ENCODE measurements around the gene ANK2.
"Not testable (repeated sequence)": the region's sequence is repeated elsewhere in the genome, so short reads cannot be mapped to it uniquely, and the experiment has no call there.

Gene ANK2

GRCh38 chr4:113183032-113183605 lies 133.7 kb downstream of the ANK2 start:
- DNase-seq (ENCODE audit: insufficient read length, low spot score) (no peak), FAIRE-seq (no peak)

GRCh38 chr4:113186220-113186619 lies 136.8 kb downstream of the ANK2 start:
- FAIRE-seq; DNase-seq (ENCODE audit: insufficient read length, low spot score): not testable (repeated sequence)

DNA sequence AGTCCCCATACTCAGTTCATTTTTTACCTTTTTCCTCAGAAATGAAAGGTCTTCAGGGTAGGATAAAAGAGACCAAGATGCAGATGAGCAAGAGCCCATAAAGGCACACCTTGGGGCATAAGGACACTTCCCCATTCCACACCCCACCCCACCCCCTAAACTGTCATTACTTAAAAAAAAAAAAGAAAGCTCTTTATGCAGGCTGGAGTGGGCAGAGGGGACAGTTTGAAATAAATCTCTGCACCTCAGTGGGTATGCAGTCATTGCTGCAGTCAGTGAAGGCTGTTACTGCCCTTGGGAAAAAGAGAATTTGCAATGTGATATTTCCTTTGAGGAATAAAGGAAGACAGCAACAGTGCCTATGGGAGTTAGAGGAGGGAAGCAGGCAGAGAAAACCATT lies 137.5 kb downstream of the ANK2 start:
- FAIRE-seq (no peak), DNase-seq (ENCODE audit: insufficient read length, low spot score) (no peak)

- no peak for DNase-seq (ENCODE audit: insufficient read length, low spot score)
- no peak for FAIRE-seq
These were observed 137.9 kb downstream of the ANK2 start for GRCh38 chr4:113187358-113187757.

DNA sequence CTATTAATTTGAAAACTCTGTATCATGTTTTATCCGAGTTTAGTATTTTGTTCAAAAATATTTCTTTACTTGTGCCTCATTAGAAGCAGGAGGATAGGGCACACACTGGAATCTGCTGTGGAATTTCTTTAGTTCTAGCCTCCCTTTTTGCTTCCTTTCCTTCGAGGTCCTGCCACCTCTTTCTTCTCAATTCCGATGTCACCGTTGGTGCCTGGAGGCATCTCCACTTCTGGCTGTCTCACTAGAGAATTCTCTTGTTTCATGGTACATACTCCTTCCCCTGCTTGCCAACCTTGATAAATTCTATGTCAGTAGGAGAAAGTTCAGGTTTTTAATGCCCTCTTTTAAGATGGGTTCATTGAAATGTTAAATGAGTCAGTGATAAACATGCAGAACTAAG lies 140.1 kb downstream of the ANK2 start:
- DNase-seq (ENCODE audit: insufficient read length, low spot score) (no peak), FAIRE-seq (no peak)

DNA sequence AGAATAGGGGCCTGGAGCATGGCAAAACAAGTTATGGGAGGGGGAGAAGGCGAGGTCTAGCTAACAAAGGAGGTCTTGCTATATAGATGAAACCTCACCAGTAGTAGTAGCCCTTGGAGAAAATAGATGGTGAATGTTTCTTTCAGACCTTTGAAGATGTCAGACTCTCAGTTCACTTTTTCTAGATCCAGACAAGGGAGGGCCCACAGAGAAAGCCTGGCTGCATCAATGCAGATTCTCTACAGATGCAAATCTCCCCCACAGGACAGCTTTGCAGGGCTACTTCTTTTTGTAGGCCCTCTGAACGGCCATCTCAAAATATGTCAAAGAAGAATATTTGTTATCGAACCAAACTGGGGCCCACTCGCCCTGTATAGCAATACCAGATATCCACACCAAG lies 159.7 kb downstream of the ANK2 start:
- no peak for DNase-seq (ENCODE audit: insufficient read length, low spot score)
- FAIRE-seq, result no peak

DNA sequence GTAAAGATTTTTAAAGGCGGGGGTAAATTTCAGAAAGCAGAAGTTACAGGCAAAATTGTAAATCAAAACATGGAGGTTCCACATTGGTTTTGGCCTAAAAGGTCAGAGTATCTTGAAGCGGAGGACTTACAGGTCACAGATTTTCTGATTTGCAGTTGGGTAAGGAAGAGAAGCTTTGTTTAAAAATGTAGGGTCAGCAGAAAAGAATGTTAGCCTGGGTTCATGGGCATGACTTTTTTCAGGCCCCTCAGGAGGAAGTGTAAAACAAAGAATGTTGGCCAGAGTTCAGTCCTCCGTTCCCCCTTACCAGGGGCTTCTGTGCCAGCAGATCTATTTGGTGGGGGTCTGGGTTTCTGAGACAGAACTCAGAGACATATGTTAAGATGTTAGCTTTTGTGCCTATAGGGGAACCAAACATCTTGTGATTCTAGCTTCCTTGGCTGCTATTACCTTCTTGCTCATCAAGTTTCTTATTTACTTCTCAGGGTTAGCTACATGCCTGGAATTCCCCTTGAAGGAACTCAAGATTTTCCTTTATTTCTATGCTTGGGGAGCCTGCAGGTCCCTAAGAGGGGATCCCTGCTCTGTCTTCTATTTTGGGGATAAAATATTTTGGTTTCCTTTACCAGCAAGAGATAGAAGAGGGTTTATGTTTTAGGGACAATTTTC lies 160.3 kb downstream of the ANK2 start:
- no peak for FAIRE-seq
- DNase-seq (ENCODE audit: insufficient read length, low spot score), result no peak

GRCh38 chr4:113212613-113213012 lies 163.2 kb downstream of the ANK2 start:
- DNase-seq (ENCODE audit: insufficient read length, low spot score), result no peak
- FAIRE-seq, result no peak

- no peak for DNase-seq (ENCODE audit: insufficient read length, low spot score)
- no peak for FAIRE-seq
These were observed 172.5 kb downstream of the ANK2 start for GRCh38 chr4:113221990-113222389.

DNA sequence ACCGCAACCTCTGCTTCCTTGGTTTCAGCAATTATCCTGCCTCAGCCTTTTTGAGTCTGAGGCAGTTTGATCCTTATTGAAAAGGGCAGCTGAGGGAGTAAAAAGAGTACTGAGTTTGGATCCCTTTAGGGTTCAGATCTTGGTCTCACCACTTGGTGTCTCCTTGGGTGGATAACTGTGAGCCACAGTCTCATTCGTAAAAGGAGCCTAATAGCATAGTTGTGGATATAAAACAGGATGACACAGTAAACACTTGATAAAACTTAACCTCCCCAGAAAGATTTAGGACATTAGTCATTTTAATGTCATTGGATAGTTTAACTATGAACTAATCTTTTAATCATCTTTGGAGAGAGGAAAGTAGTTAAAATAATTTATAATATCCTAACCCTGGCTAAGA lies 173.0 kb downstream of the ANK2 start:
- peak; percentile 2 for DNase-seq (ENCODE audit: insufficient read length, low spot score)
- no peak for FAIRE-seq

- no peak for DNase-seq (ENCODE audit: insufficient read length, low spot score)
- no peak for FAIRE-seq
These were observed 173.5 kb downstream of the ANK2 start for GRCh38 chr4:113223001-113223400.

DNA sequence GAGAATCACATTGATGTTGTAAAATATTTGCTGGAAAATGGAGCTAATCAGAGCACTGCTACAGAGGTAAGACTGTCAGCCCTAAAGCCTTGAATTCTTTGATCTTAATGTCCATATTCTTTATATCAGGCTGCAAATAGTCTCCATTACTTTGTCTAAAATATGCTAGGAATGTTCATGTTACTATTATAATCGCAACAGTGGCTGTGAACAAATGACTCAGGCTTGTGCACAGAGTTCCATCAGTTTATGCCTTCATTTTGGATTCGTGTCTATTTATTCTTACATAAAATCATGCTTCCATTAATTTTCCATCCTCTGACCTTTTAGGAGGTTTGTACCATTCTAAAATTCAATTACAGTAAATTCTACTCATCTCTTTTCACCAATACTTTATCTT lies 182.7 kb downstream of the ANK2 start:
- no peak for DNase-seq (ENCODE audit: insufficient read length, low spot score)
- no peak for FAIRE-seq

- DNase-seq (ENCODE audit: insufficient read length, low spot score) (no peak), FAIRE-seq (no peak)
These were observed 187.5 kb downstream of the ANK2 start for GRCh38 chr4:113236916-113237315.

GRCh38 chr4:113243312-113243711 lies 193.9 kb downstream of the ANK2 start:
- FAIRE-seq (no peak), DNase-seq (ENCODE audit: insufficient read length, low spot score) (no peak)

- not testable (repeated sequence) for FAIRE-seq; DNase-seq (ENCODE audit: insufficient read length, low spot score)
These were observed 195.3 kb downstream of the ANK2 start for GRCh38 chr4:113244747-113245146.

- FAIRE-seq, result no peak
These were observed 198.9 kb downstream of the ANK2 start for GRCh38 chr4:113248320-113248719.

DNA sequence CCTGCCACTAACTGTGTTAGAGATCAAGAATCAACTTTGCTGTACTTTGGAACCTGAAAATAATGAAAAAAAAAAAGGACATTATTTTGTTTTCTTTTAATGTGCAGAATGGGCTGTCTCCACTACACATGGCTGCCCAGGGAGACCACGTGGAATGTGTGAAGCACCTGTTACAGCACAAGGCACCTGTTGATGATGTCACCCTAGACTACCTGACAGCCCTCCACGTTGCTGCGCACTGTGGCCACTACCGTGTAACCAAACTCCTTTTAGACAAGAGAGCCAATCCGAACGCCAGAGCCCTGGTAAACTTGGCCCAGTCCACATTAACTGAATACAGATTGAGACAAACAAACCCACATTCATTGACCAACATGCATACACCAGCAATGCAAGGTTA lies 206.2 kb downstream of the ANK2 start:
- no peak for DNase-seq (ENCODE audit: insufficient read length, low spot score)
- no peak for FAIRE-seq

More at GRCh38 chr4:113248320-113248719, 198.9 kb downstream of the ANK2 start:
- no peak for DNase-seq (ENCODE audit: insufficient read length, low spot score)

- FAIRE-seq, result no peak
These were observed 207.5 kb downstream of the ANK2 start for GRCh38 chr4:113256946-113257345.

GRCh38 chr4:113260688-113261087 lies 211.2 kb downstream of the ANK2 start:
- DNase-seq (ENCODE audit: insufficient read length, low spot score), result no peak

More at GRCh38 chr4:113256946-113257345, 207.5 kb downstream of the ANK2 start:
- no peak for DNase-seq (ENCODE audit: insufficient read length, low spot score)

DNA sequence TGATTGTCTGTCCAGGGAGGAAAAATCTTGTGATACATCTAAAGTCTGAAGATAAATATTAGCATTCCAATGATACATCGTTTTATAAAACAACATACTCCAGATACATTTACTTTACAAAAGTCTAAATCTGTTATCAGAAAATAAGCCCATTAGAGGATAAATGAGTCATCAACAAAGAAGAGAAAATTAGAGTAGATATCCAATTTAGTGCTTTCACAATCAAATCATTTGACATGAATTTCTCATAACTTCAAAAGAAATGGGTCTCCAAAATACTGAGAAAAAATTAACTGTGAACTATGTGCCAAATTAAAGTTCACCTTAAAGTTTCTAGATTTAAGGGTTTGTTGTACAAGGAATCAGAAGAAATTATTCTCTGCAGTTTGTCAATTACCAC lies 213.8 kb downstream of the ANK2 start:
- FAIRE-seq (no peak), DNase-seq (ENCODE audit: insufficient read length, low spot score) (no peak)

More at GRCh38 chr4:113260688-113261087, 211.2 kb downstream of the ANK2 start:
- no peak for FAIRE-seq

DNA sequence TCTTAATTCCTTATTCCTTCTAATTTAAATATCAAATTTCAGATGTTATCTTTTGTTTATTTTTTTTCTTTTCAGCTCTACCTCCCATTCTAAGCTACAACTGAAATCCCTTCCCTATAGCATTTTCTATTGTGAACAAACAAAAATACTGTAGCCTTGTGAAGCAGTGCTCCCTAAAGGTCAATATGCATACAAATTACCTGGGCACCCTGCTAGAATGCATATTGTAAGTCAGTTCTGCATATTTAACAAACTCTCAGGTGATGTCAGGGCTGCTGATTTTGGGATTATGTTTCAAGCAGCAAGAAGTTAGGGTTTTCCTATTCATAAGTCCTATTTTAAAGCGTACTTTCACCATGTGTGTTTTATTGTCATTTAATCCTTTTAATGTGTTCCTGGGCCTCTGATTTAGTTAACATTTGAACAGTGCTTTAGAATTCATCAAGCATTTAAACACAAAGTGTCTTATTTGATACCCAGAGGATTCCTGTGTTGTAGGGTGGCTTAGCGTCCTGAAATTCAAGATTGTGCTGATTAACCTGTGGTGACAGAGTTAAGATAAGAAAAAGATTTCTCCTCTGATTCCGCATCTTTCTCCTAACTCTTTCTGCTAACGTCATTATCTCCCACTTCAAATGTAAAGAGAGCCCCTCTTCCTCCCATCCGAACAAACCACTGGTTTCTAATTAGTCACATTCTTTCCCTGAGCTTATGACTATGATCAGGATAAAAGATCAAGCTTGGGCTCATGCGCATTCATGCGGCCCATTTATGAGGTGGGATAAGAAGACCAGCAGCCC lies 221.3 kb downstream of the ANK2 start:
- FAIRE-seq (no peak), DNase-seq (ENCODE audit: insufficient read length, low spot score) (no peak)

DNA sequence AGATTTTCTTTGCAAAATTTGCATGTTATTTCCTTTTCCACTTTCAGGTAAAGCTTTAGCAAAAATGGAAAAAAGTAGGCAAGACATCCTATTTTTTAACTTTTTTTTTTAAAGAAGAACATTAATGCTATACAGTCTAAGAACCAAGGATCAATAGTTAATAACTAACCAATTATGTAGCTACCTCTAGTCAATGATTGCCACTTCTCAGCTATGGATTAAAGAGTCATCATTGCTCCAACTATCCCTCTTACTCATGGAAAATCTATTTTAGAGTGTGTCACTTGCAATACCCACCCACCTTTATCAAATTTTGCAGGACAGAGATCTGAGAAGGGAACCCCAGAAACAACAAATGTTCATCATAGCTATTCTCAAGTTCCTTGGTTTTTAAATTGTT lies 223.1 kb downstream of the ANK2 start:
- DNase-seq (ENCODE audit: insufficient read length, low spot score), result no peak
- FAIRE-seq, result no peak
